Endothelial cell of umbilical vein (primary cell): ENCODE measurements around the gene MEI4.

Experiments
- CTCF ChIP-seq, 2 donors: IDR thresholded peaks; 1 replicate in 1 of 2; 2 replicates in 1 of 2; pipeline ENCODE4 v1.5.1; 2011; ENCODE audit warnings: low read length in 2 of 2, mild to moderate bottlenecking in 2 of 2, moderate library complexity in 2 of 2, control low read depth in 1 of 2, inconsistent platforms in 1 of 2, low read depth in 1 of 2; ENCODE audit not compliant: insufficient read depth in 1 of 2; ENCODE audit errors: extremely low read depth in 1 of 2
- GATA2 ChIP-seq: IDR thresholded peaks from 2 replicates; pipeline ENCODE4 v1.7.0; 2011; ENCODE audit warnings: low read depth, mild to moderate bottlenecking, moderate library complexity, mixed read lengths, low read length; ENCODE audit not compliant: insufficient read length, insufficient read depth
- MAX ChIP-seq: IDR thresholded peaks from 2 replicates; pipeline ENCODE4 v1.6.1; 2011; ENCODE audit not compliant: insufficient read depth, insufficient read length
- POLR2A ChIP-seq: IDR thresholded peaks from 2 replicates; pipeline ENCODE4 v1.6.1; 2012; ENCODE audit warnings: low read depth, mild to moderate bottlenecking, control low read depth, low read length
- POLR2AphosphoS5 ChIP-seq: IDR thresholded peaks from 2 replicates; pipeline ENCODE4 v1.6.1; 2012; ENCODE audit warnings: low read depth, mild to moderate bottlenecking, control low read depth, low read length, moderate library complexity; ENCODE audit not compliant: insufficient read depth

DNA sequence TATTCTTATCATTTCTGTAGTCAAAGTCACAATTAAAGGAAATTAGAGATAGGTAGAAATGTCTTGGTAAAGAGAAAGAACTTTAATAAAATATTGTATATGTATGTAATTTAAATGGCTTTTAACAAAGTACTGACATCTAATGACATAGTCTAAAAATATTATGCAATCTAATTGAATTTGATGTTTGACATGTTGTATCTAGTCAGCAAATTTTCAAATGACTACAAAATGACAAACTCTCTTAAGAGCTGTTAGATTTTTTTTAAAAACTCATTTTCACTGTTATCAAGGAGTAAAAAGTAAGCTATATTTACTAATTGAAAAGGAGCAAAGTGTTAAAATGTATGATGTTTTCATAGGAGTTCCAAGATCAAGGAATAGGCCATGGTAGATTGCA, 176.9 kb downstream of the MEI4 start:
- TF ChIP-seq CTCF (IDR thresholded peaks at IDR 0.05; ENCODE audit: extremely low read depth in 1 of 2, insufficient read depth in 1 of 2, low read depth in 1 of 2, low read length in 2 of 2) (no peak), POLR2A (no peak), MAX (no peak), POLR2AphosphoS5 (no peak), GATA2 (no peak)
